ENCODE data around the gene STRIP1. TPM values are rescaled to one million over a fixed set of nuclear protein-coding genes. Genes with fewer than 3 reads are reported as not detected.

STRIP1 gene
- total RNA-seq, 4 donors from 2014 or later, result 21.7 to 50.3 (median 33.0) TPM

DNA sequence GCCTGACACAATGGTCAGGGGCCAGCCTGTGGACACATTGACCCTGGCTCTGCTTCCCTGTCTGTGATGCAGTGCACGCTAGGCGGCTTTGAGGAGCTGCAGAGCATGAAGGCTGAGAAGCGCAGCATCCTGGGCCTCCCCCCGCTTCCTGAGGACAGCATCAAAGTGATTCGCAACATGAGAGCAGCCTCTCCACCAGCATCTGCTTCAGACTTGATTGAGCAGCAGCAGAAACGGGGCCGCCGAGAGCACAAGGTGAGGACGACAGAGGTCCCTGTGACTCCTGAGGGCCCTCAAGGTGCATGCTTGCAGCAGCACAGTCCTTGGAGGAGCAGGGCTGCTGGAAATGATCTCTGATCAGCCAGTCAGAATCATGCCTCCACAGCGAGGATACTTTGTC is 8.6 kb downstream of the STRIP1 start:
- TF ChIP-seq, protein P1, sequence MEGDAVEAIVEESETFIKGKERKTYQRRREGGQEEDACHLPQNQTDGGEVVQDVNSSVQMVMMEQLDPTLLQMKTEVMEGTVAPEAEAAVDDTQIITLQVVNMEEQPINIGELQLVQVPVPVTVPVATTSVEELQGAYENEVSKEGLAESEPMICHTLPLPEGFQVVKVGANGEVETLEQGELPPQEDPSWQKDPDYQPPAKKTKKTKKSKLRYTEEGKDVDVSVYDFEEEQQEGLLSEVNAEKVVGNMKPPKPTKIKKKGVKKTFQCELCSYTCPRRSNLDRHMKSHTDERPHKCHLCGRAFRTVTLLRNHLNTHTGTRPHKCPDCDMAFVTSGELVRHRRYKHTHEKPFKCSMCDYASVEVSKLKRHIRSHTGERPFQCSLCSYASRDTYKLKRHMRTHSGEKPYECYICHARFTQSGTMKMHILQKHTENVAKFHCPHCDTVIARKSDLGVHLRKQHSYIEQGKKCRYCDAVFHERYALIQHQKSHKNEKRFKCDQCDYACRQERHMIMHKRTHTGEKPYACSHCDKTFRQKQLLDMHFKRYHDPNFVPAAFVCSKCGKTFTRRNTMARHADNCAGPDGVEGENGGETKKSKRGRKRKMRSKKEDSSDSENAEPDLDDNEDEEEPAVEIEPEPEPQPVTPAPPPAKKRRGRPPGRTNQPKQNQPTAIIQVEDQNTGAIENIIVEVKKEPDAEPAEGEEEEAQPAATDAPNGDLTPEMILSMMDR (IDR thresholded peaks at IDR 0.05; ENCODE audit: low read depth), result no peak

DNA sequence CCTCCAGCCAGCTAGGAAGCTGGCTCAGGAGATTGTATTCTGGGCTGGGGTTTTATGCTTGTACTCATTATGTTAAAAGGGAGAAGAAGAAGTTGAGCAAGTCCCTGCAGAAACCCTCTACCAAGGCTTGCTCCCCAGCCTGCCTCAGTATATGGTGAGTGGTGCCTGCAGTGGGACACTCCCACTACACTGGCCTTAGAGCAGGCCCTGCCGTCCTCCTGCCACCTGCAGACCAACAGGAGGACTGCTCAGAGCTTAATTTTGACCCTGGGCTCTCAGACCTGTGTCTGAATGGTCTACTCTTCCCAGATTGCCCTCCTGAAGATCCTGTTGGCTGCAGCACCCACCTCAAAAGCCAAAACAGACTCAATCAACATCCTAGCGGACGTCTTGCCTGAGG is 13.0 kb downstream of the STRIP1 start:
- TF ChIP-seq, protein P1 (IDR thresholded peaks at IDR 0.05; ENCODE audit: low read depth), result no peak

DNA sequence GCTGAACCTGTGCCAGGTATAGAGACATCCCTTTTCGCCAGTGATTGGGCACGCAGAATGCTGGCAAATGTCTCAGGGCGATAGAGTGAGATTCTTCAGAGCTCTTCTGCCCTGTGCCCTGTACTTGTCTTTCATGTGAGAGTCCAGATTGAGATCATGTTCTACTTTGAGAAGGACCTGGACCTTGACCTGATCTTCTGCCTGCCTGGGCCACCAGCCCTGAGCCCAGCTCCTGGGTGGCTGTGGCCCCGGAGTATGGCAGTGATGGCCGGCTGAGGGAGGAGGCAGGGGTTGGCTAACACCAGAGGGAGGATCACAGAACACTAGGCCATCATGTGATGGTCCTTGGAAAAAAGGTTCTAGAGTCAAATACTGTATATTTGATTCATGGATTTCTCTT is 13.8 kb downstream of the STRIP1 start:
- TF ChIP-seq, protein P1 (IDR thresholded peaks at IDR 0.05; ENCODE audit: low read depth), result no peak

DNA sequence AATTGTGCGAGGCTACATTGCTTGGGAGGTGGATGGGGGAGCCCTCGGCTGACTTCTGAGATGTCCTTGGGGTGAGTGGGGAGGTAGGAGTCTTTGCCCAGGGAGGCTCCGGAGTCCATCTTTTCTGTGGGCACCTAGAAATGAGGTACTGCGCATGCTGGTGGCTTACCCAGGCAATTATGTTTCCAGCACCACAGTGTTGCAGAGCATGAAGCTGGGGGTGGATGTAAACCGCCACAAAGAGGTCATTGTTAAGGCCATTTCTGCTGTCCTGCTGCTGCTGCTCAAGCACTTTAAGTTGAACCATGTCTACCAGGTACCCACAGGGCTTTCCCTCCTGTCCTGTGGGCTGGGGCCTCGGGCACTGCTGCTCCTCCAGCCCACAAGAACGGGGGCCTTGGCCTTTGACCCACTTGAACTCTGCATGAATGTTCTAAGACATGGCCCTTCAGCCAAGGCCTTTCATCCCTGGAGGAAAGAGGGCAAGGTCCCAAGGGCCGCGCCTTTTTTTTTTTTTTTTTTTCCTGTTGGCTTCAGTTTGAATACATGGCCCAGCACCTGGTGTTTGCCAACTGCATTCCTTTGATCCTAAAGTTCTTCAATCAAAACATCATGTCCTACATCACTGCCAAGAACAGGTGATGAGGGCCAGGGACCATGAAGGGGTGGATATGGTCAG is 14.6 kb downstream of the STRIP1 start:
- TF ChIP-seq, protein P1 (IDR thresholded peaks at IDR 0.05; ENCODE audit: low read depth), result no peak

DNA sequence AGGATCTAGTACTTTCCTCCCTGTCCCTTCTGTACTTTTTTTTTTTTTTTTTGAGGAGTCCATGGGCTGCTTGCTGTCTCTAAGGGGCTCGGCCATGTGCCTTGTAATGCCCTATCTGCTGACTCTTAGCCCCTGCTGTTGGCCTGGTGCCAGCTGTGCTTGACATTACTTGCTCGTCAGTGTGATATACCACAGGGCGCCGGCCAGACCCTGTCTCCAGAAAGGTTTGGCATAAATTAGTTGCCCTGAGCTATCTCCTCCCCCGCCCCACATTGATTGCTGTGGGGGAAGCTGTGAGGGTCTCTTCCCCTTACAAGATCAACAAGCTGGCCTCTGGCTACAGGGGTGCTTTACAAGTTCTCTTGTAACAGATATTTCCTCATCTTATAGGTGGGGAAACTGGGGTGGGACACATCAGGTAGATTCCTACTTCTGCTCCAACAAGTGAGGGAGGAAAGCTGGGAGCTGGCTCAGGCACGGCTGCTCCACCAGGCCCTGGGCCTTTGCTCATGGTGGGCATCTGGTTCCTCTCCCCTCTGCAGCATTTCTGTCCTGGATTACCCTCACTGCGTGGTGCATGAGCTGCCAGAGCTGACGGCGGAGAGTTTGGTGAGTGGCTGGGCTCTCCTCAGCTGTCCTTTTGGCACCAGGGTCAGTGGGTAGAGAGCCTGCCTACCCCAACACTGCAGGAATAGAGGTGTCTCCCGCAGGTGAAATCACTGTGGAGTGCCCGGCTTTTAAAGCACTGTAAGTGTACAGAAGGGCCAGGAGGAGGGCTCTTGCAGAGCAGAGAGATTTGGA is 15.6 kb downstream of the STRIP1 start:
- TF ChIP-seq, protein P1 (IDR thresholded peaks at IDR 0.05; ENCODE audit: low read depth), result no peak

DNA sequence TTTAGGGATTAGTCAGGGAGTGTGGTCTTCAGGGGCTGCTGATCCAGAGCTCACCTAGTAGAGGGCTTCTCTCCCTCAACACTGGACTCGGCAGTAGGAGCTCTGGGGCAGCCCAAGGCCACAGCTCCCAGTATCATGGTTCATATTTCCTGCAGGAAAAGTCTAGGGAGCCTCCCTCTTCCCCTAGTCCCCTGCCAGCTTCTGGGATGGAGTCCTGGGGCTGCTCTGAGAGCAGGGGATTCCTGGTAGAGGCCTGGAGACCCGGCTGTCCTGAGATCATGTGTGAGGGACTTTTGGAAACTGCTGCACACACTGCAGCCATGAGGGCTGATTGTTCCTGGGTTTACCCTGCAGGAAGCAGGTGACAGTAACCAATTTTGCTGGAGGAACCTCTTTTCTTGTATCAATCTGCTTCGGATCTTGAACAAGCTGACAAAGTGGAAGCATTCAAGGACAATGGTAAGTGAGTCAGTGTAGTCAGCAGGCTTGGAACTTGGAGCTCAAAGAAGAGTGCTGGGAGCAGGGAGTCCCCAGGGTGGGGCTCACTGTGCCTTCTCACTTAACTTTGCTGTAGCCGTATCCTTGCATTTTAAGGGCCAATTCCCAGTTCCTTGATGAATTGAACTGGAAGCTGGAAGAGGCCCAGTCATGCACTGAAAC is 16.3 kb downstream of the STRIP1 start:
- TF ChIP-seq, protein P1 (IDR thresholded peaks at IDR 0.05; ENCODE audit: low read depth), result no peak

DNA sequence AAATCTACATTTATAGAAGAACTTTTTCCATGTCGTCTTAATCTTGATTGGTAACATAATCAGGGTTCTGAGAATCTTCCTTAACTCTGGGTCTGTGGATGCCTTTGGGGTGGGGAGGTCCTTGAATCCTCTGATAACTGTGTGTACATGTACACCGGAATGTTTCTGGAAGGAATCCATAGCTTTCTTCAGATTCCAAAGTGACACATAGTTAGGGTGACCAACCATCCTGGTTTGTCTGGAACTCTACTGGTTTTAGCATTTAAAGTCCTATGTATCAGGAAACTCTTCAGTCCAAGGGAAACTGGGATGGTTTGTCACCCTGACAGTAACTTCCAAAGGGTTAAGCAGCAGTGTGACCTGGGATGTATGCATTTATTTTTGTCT is 16.8 kb downstream of the STRIP1 start:
- TF ChIP-seq, protein P1 (IDR thresholded peaks at IDR 0.05; ENCODE audit: low read depth), result no peak

Measured in subcutaneous adipose tissue (tissue), 4 donors.